ENCODE data around the gene ERCC6L2.
A peak's percentile ranks its signal among the peaks of the same experiment; 100 is the strongest.

Gene ERCC6L2

DNA sequence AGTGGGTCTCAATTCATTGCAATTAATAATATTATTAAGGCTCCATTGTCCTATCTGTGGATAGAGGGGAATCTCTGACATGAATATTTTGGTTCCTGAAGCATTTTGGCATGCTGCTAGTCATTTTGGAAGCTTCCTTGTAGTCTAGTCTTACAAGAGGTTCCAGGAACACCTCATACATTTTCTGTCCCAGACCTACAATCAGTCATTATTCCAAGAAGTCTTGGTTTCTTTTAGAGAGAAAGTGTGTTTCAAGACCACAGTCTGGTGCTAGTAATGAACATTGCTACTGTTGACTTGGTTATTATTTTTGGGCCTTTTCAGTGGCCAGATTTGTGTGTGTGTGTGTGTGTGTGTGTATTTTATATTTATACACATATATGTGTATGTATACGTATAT, 98.9 kb downstream of the ERCC6L2 start:
- FAIRE-seq (no peak), DNase-seq (ENCODE audit: insufficient read length, low spot score) (no peak)
- TF ChIP-seq, protein P1, sequence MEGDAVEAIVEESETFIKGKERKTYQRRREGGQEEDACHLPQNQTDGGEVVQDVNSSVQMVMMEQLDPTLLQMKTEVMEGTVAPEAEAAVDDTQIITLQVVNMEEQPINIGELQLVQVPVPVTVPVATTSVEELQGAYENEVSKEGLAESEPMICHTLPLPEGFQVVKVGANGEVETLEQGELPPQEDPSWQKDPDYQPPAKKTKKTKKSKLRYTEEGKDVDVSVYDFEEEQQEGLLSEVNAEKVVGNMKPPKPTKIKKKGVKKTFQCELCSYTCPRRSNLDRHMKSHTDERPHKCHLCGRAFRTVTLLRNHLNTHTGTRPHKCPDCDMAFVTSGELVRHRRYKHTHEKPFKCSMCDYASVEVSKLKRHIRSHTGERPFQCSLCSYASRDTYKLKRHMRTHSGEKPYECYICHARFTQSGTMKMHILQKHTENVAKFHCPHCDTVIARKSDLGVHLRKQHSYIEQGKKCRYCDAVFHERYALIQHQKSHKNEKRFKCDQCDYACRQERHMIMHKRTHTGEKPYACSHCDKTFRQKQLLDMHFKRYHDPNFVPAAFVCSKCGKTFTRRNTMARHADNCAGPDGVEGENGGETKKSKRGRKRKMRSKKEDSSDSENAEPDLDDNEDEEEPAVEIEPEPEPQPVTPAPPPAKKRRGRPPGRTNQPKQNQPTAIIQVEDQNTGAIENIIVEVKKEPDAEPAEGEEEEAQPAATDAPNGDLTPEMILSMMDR (IDR thresholded peaks at IDR 0.05; ENCODE audit: insufficient read depth, missing control alignments): no peak

DNA sequence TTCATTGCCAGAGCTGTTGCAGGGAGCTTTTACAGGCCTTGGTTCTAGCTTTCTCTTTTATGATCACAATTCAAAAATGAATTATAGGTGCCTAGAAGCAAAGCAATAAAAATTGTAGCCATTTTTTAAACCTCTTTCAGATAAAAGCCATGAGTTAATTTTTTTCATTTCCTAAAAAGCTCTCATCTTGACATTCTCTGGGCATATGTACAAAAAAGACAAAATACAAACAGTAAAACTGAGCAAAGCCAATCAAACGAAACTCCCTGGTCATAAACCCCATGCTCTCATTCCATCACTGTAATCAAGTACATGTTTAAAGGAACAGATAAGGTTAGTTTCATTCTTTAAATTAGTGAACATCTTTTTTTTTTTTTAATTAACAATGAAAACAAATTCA, 101.9 kb downstream of the ERCC6L2 start:
- TF ChIP-seq, protein P1 (IDR thresholded peaks at IDR 0.05; ENCODE audit: insufficient read depth, missing control alignments): no peak
- FAIRE-seq: no peak
- DNase-seq (ENCODE audit: insufficient read length, low spot score): no peak

DNA sequence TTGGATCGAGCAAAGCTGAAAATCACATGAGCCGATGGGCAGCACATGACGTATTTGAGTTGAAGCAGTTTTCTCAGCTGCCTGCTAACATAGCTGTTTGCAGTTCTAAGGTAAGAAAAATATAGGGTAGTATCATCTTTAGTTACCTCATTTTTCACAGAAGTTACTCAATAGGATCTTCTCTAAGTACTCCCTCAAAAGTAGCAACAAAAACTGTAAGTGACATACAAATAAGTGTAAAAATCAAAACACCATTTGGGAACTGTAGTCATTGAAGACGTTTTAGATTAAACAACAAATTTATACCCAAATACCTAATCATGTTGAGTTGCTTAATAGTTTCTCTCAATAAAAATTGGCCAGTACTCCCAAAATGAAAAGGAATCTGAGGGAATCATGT, 102.6 kb downstream of the ERCC6L2 start:
- no peak for DNase-seq (ENCODE audit: insufficient read length, low spot score)
- no peak for FAIRE-seq
- TF ChIP-seq, protein P1 (IDR thresholded peaks at IDR 0.05; ENCODE audit: insufficient read depth, missing control alignments): no peak

DNA sequence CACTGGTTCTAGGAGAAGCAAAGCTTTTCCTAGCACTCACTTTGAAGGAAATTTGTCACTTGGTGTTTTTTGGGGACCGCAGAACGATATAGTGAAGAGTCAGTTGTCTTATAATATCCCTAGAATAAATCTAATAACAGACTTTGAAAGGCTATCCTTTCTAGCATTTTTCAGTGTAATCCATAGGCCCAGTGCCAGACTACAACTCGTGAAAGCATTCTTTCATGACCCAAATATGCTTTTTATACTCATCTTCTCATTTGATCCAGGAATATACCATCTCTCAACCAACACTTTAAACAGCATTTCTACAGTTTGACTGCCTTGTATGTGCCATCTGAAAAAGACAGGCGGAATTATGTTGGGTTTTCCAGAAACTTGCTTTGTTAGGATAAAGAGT, 104.0 kb downstream of the ERCC6L2 start:
- TF ChIP-seq, protein P1 (IDR thresholded peaks at IDR 0.05; ENCODE audit: insufficient read depth, missing control alignments): no peak
- no peak for FAIRE-seq
- DNase-seq (ENCODE audit: insufficient read length, low spot score): no peak

GRCh38 chr9:95980262-95981125, 105.0 kb downstream of the ERCC6L2 start:
- FAIRE-seq: peak; percentile 46
- DNase-seq (ENCODE audit: insufficient read length, low spot score): no peak
- TF ChIP-seq, protein P1 (IDR thresholded peaks at IDR 0.05; ENCODE audit: insufficient read depth, missing control alignments): no peak

GRCh38 chr9:95981761-95982390, 106.4 kb downstream of the ERCC6L2 start:
- FAIRE-seq (peak; percentile 97), DNase-seq (ENCODE audit: insufficient read length, low spot score) (no peak)
- TF ChIP-seq, protein P1 (IDR thresholded peaks at IDR 0.05; ENCODE audit: insufficient read depth, missing control alignments): no peak
